H9 (cell line): ENCODE data around the gene TAOK2. TPM values are rescaled to one million over a fixed set of nuclear protein-coding genes. Genes with fewer than 3 reads are reported as not detected.

Experiments used
- DNase-seq: peaks from one replicate; pipeline ENCODE4 v3.0.0-alpha.2; 2017
- H2AFZ ChIP-seq: one replicate; pipeline ENCODE4 v1.6.1; 2013; ENCODE audit warnings: mild to moderate bottlenecking, low read length, control low read depth, moderate library complexity
- H2AK5ac ChIP-seq: 2 replicates; pipeline ENCODE4 v1.6.1; 2013; ENCODE audit warnings: low read length, control low read depth, mixed read lengths; ENCODE audit not compliant: insufficient read length
- H2BK120ac ChIP-seq: one replicate; pipeline ENCODE4 v1.6.1; 2013; ENCODE audit warnings: low read depth, mild to moderate bottlenecking, low read length, control low read depth, inconsistent platforms; ENCODE audit not compliant: poor library complexity, severe bottlenecking
- H2BK12ac ChIP-seq: 2 replicates; pipeline ENCODE4 v1.6.1; 2013; ENCODE audit warnings: low read length, control low read depth, mixed read lengths, low read depth; ENCODE audit not compliant: insufficient read length
- H2BK15ac ChIP-seq: 2 replicates; pipeline ENCODE4 v1.6.1; 2013; ENCODE audit warnings: low read depth, low read length, control low read depth
- H2BK20ac ChIP-seq: one replicate; pipeline ENCODE4 v1.6.1; 2013; ENCODE audit warnings: low read depth, mild to moderate bottlenecking, low read length, control low read depth, inconsistent platforms; ENCODE audit not compliant: poor library complexity, severe bottlenecking
- H2BK5ac ChIP-seq: 2 replicates; pipeline ENCODE4 v1.6.1; 2013; ENCODE audit warnings: low read length, control low read depth, mixed read lengths; ENCODE audit not compliant: insufficient read length
- H3K14ac ChIP-seq: 2 replicates; pipeline ENCODE4 v1.6.1; 2013; ENCODE audit warnings: low read length, control low read depth; ENCODE audit not compliant: insufficient read depth
- H3K18ac ChIP-seq: 2 replicates; pipeline ENCODE4 v1.6.1; 2013; ENCODE audit warnings: low read depth, mild to moderate bottlenecking, mixed read lengths, low read length, control low read depth; ENCODE audit not compliant: insufficient read length
- H3K23ac ChIP-seq: 2 replicates; pipeline ENCODE4 v1.6.1; 2013; ENCODE audit warnings: low read length, control low read depth, mixed read lengths, low read depth; ENCODE audit not compliant: insufficient read length
- H3K23me2 ChIP-seq: 2 replicates; pipeline ENCODE4 v1.6.1; 2013; ENCODE audit warnings: low read depth, mild to moderate bottlenecking, mixed read lengths, low read length, control low read depth; ENCODE audit not compliant: insufficient read length, poor library complexity, severe bottlenecking
- H3K27ac ChIP-seq: 2 replicates; pipeline ENCODE4 v1.5.1; 2013; ENCODE audit warnings: low read length, control low read depth, mixed read lengths, low read depth; ENCODE audit not compliant: insufficient read length
- H3K27me3 ChIP-seq: 2 replicates; pipeline ENCODE4 v1.6.1; 2013; ENCODE audit warnings: low read length, control low read depth, inconsistent platforms; ENCODE audit not compliant: insufficient read depth
- H3K4ac ChIP-seq: 2 replicates; pipeline ENCODE4 v1.6.1; 2013; ENCODE audit warnings: low read depth, mild to moderate bottlenecking, control low read depth, inconsistent platforms, low read length, moderate library complexity
- H3K4me1 ChIP-seq: 2 replicates; pipeline ENCODE4 v1.6.1; 2013; ENCODE audit warnings: low read length, control low read depth, inconsistent platforms; ENCODE audit not compliant: insufficient read depth
- H3K4me2 ChIP-seq: 2 replicates; pipeline ENCODE4 v1.6.1; 2013; ENCODE audit warnings: low read length, control low read depth, mixed read lengths; ENCODE audit not compliant: insufficient read length, insufficient read depth
- H3K56ac ChIP-seq: 2 replicates; pipeline ENCODE4 v1.6.1; 2013; ENCODE audit warnings: low read depth, mild to moderate bottlenecking, mixed read lengths, low read length, control low read depth; ENCODE audit not compliant: insufficient read length
- H3K79me1 ChIP-seq: 2 replicates; pipeline ENCODE4 v1.6.1; 2013; ENCODE audit warnings: low read depth, mild to moderate bottlenecking, moderate library complexity, low read length, control low read depth, inconsistent platforms; ENCODE audit not compliant: insufficient read depth, poor library complexity, severe bottlenecking
- H3K79me2 ChIP-seq: 2 replicates; pipeline ENCODE4 v1.6.1; 2013; ENCODE audit warnings: low read length, control low read depth, inconsistent platforms; ENCODE audit not compliant: insufficient read depth
- H3K9ac ChIP-seq: 2 replicates; pipeline ENCODE4 v1.6.1; 2013; ENCODE audit warnings: low read length, control low read depth, mixed read lengths; ENCODE audit not compliant: insufficient read length; ENCODE audit errors: extremely low read depth
- H3K9me3 ChIP-seq: one replicate; pipeline ENCODE4 v1.6.1; 2013; ENCODE audit warnings: low read depth, low read length, inconsistent platforms; ENCODE audit not compliant: control insufficient read depth
- H3T11ph ChIP-seq: one replicate; pipeline ENCODE4 v1.6.1; 2013; ENCODE audit warnings: mild to moderate bottlenecking, low read length, control low read depth, inconsistent platforms
- H4K20me1 ChIP-seq: one replicate; pipeline ENCODE4 v1.6.1; 2013; ENCODE audit not compliant: control insufficient read depth, insufficient read length, insufficient read depth
- H4K5ac ChIP-seq: 2 replicates; pipeline ENCODE4 v1.6.1; 2013; ENCODE audit warnings: low read depth, mild to moderate bottlenecking, mixed read lengths, low read length, control low read depth; ENCODE audit not compliant: insufficient read length
- H4K8ac ChIP-seq: replicated peaks from 2 replicates; pipeline ENCODE4 v1.6.1; 2013; ENCODE audit warnings: low read length, control low read depth, mixed read lengths, low read depth; ENCODE audit not compliant: insufficient read length
- H4K91ac ChIP-seq: 2 replicates; pipeline ENCODE4 v1.6.1; 2013; ENCODE audit warnings: low read depth, mild to moderate bottlenecking, moderate library complexity, mixed read lengths, low read length, control low read depth; ENCODE audit not compliant: insufficient read length
- H3K27ac Mint-ChIP-seq, 3 experiments: 2 replicates in 2 of 3; 3 replicates in 1 of 3; pipeline ENCODE4 v1.8.0; 2020 to 2021; ENCODE audit warnings: mixed read lengths in 3 of 3, mild to moderate bottlenecking in 1 of 3, moderate library complexity in 1 of 3
- H3K27me3 Mint-ChIP-seq: 2 replicates; pipeline ENCODE4 v1.8.0; 2021; ENCODE audit warnings: low read depth, mild to moderate bottlenecking, moderate library complexity, mixed read lengths
- H3K36me3 Mint-ChIP-seq, 3 experiments: 2 replicates in 2 of 3; 3 replicates in 1 of 3; pipeline ENCODE4 v1.8.0; 2020 to 2021; ENCODE audit warnings: low read depth in 3 of 3, mixed read lengths in 3 of 3; ENCODE audit not compliant: insufficient read depth in 1 of 3
- H3K4me1 Mint-ChIP-seq, 2 experiments: 2 replicates each; pipeline ENCODE4 v1.8.0; 2020; ENCODE audit warnings: mixed read lengths in 2 of 2
- H3K4me3 Mint-ChIP-seq, 2 experiments: 2 replicates in 1 of 2; 3 replicates in 1 of 2; pipeline ENCODE4 v1.8.0; 2020 to 2021; ENCODE audit warnings: mild to moderate bottlenecking in 2 of 2, mixed read lengths in 2 of 2, moderate library complexity in 1 of 2
- H3K9me3 Mint-ChIP-seq, 2 experiments: 2 replicates in 1 of 2; 3 replicates in 1 of 2; pipeline ENCODE4 v1.8.0; 2020; ENCODE audit warnings: mild to moderate bottlenecking in 2 of 2, mixed read lengths in 2 of 2, moderate library complexity in 1 of 2
- CTCF ChIP-seq: fragments of 200-600 bp; sonication (generic); conservative IDR thresholded peaks from 3 replicates; pipeline ENCODE4 v1.8.0; 2021; ENCODE audit warnings: antibody characterized with exemption, mild to moderate bottlenecking
- WGBS: extraction: QIAGEN DNeasy Blood & Tissue Kit; methylation state at CpG from one replicate; pipeline ENCODE4 v1.1.7; 2013; ENCODE audit warnings: missing lambda C conversion rate, low lambda C conversion rate, mixed read lengths; ENCODE audit not compliant: insufficient read length; ENCODE audit errors: extremely low coverage; 5-methylcytosine and 5-hydroxymethylcytosine counted together
- total RNA-seq: library from RNA; stranded (reverse); gene quantifications from 2 replicates; pipeline ENCODE4 v1.2.1, GENCODE V29; 2021

Gene TAOK2
- total RNA-seq, 1 experiment from 2014 or later = 43.9 TPM

- Histone ChIP-seq H3K4me1 (no peaks in the 10 kb centered on the region), H2AK5ac (no peak overlapping the region), H2BK5ac (no peak overlapping the region), H3K23me2 (no peaks in the 10 kb centered on the region), H2AFZ (no peak overlapping the region), H3K79me1 (no peaks in the 10 kb centered on the region), H3K79me2 (no peaks in the 10 kb centered on the region), H3K4ac (no peak overlapping the region), H3K18ac (no peak overlapping the region), H3K56ac (no peak overlapping the region), H2BK20ac (no peak overlapping the region), H3K4me2 (no peak overlapping the region), H2BK12ac (no peak overlapping the region), H4K8ac (no peak overlapping the region), H3T11ph (no peak overlapping the region), H3K14ac (no peak overlapping the region), H3K27ac (no peak overlapping the region), H4K20me1 (no peaks in the 10 kb centered on the region), H3K23ac (no peak overlapping the region), H4K5ac (no peak overlapping the region), H3K9me3 (no peaks in the 10 kb centered on the region), H4K91ac (no peak overlapping the region), H2BK15ac (no peak overlapping the region), H3K27me3 (no peaks in the 10 kb centered on the region), H2BK120ac (no peak overlapping the region), H3K9ac (no peak overlapping the region)
- TF ChIP-seq CTCF = no peak
- Mint-ChIP-seq H3K9me3 (no peaks in the 10 kb centered on the region), H3K27ac (no peak overlapping the region), H3K4me1 (peaks cover 9 to 10% of the 10 kb centered on the region in 2 experiments), H3K4me3 (no peak overlapping the region), H3K36me3 (peaks cover 20 to 67% (median 59%) of the 10 kb centered on the region in 3 experiments), H3K27me3 (no peaks in the 10 kb centered on the region; the same call in 1 of the 2 replicates)
- no CpG with 5 or more reads among the region's 2 CpGs for WGBS
- DNase-seq = no peak
Observed at GRCh38 chr16:29990034-29990433, 16.4 kb downstream of the TAOK2 start.
